DMS114 treated with DMSO at 0.1 percent for 48 hours (cell line): ENCODE data around the gene COLEC12.

Experiments
- DNase-seq: peaks from one replicate; lab custom pipeline; 2025; ENCODE audit not compliant: unreplicated experiment; lab: John Stamatoyannopoulos, UW

COLEC12 gene

DNA sequence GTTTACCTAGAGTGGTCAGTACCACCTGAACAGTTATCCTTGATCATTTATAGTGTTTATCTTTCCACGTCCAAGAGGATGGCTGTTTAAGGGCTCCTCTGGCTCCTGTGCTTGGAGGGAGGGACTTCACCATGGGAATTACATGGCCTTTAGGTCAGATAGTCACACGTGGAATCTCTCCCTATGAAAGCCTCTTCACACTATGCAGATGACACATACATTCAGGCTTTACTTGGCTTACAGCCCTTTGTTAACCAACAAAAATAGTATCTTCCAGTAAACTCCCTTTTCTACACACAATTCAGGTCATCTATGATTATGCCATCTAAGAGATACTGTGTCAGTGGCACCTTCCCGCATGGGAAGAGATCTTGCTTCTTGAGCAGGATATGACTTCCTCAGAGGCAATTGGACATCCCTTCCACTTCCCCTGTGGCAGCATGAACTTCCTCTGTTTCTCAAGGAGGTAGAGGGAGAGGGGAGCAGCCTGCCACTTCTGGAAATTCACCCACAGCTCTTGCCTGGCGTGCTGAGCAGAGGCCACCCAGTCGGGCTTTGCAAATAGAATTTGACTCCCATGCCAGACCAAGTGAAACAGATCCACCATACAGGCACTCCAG is 53.5 kb downstream of the COLEC12 start:
- DNase-seq = no peak

DNA sequence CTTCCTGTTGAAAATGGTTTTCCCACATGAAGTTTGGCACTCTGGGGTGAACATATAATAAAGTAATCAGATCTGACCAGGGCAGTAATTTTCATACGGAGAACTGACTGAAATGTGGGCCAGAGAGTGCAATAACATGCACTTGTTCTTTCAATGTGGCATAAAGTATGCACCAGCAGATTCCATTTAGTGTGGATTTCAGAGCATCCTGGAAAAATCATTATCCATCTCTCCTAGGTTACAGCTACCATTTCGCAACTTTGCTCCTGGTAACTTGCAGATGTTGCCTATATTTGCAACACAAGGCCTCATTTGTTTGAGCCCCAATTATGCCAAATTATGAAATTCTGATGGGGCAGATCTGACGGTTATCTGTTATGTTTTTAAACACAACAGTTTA is 55.4 kb downstream of the COLEC12 start:
- no peak for DNase-seq

DNA sequence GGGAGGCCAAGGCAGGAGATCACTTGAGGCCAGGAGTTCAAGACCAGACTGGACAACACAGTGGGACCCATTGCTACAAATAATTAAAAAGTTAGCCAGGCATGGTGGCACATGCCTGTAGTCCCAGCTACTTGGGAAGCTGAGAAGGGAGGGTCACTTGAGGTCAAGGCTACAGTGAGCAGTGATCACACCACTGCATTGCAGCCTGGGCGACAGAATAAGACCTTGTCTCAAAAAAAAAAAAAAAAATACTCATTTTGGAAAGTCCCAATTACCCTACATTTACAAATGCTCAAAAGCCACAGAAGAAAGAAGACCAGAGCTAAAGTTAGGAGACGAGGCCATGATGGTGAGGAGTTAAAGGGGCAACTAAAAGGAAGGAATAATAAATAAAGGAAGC is 61.9 kb downstream of the COLEC12 start:
- no peak for DNase-seq

DNA sequence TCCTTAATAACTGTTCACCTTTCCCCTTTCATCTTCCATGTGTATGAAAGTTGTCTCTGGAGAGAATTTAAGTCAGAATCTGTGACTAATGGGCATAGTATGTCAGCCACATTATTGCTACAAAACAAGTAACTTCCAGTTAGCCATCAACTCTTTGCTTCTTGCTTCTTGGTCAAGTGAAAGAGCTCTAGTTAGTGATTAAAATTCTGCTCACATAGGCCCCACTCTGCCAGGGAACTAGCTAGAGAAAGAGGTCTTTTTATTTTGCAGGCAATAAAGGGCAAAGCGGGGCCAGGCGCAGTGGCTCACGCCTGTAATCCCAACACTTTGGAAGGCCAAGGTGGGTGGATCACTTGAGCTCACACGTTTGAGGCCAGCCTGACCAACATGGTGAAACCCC is 64.6 kb downstream of the COLEC12 start:
- DNase-seq = no peak

DNA sequence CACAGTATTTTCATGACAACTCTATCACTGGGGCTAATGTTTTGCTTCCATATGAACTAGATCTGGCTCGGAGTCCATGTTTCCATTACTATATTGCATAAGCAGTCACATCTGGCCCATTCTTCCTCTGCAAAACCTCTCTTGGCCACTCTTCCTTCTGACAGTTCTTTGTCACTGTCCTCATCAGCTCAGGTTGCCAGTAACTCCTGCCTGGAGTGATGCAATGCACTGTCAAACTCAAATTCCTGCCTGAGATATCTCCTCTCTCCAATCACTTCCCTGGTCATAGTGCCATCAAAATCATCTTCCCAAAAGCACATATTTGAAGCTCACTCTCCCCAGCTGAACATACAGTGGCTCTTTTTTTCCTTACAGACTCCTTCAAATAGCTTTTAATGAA is 66.1 kb downstream of the COLEC12 start:
- no peak for DNase-seq

DNA sequence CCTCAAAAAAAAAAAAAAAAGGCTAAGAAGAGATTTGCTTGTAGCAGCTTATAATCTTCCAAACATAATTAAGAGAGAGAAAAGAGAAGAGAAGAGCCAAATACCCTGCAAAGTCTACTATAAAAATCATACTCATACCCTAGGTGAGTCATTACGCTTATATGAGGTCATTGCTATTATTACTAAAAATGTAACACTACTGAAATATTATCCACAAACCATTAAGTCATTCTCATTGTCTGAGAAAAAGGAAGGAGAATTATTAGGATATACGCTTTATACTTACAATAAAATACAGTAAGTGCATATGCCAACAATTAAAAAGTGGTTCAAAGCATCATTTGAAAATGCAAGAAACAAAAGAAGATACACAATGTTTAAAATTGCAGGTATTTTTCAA is 66.5 kb downstream of the COLEC12 start:
- no peak for DNase-seq

DNA sequence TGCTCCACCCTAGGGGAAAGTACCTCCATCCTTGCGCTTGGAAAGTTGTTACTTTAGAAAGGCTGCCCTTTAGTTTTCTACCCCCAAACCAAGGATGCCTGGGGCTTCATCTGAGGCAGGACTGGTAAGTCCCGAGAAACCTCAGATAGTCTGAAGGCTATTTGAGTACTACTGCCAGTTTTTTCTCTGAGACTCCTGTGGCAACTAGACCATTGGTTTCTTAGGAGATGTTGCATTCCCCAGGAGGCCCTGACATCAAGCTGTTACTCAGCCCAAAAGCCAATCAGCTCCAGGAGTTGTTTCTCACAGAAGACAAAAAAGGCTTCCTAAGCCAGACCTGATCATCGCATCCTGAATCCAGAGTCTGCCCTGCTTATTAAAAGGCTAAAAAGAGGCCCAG is 67.2 kb downstream of the COLEC12 start:
- DNase-seq = no peak

DNA sequence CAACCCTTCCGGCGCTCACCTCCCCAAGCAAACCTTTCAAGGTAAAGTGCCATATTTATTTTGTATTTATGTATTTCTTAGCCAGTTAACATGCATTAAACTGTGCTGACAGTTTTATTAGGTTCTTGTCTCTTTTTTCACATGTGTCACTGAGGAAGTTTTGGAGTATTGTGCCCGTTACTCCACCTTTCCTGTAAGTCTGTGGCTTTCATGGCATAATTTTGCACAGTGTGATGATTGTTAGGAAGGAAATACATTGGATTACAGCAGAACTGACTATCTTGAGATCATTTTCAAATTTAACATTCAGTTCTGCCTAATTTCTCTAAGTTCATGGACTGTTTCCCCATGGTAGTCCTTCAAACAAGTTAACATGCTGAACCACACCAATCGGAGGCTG is 67.7 kb downstream of the COLEC12 start:
- no peak for DNase-seq

DNA sequence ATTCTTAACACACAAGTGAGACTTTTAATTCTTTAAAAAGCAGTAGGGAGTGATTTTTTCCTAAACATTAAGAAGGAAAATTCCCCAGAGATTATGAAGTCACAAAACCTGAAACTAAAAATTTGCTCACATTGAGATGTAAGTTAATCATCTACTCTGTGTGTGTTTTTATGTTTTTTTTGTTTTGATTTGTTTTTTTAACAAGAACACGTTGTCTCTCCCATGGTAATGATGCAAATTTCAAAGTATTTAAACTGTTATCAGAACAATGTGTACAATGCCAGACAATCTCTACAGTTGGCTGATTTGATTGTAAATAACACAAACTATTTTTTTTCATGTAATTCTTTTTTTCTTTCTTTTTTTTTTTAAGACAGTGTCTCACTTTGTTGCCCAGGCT is 71.5 kb downstream of the COLEC12 start:
- DNase-seq = no peak

DNA sequence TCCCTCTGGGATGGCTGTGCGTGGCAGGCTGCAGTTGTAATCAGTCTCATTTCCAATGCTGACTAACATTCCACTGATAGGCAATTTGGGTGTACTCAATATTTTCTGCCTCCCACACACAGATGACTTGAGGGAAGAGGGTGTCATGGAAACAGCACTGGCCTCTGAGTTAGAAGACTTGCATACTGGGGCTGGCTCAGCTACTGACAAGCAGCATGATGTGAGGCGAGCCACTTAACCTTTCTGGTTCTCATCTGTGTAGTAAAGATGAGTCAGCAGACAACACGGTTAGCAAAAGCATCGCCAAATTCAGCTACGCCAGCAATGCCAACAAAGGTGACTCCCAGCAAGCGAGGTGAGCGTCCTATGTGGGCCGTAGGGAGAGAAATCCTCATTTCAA is 73.5 kb downstream of the COLEC12 start:
- DNase-seq = no peak

DNA sequence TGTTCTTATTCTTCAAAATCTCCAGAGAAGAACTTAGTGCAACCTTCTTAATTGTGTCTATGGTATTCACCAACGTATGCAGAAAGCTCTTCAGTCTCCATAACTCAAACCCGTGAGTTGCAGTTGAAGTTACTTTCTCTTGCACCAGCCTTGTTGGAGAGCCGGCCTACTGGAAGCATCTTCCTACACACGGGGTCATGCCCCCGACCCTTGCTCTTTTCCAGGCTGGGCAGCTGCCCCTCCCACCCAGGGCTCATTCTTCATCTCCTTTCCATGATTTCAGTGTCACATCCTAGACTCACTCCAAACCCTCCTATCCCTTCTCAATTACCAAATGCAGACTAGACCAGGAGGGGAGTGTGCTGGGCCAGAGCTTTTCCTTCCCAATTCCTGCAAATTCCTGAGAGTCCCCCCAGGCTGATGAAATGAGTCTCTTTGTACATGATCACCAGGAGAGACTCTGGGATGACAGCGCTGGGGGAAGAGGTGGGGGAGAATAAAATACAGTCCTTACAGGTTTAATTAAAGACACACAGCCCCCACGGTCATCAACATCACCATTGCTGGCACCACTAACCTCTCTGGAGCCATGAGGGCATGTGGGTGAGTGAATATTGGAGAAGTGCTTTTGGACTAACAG is 75.3 kb downstream of the COLEC12 start:
- no peak for DNase-seq

DNA sequence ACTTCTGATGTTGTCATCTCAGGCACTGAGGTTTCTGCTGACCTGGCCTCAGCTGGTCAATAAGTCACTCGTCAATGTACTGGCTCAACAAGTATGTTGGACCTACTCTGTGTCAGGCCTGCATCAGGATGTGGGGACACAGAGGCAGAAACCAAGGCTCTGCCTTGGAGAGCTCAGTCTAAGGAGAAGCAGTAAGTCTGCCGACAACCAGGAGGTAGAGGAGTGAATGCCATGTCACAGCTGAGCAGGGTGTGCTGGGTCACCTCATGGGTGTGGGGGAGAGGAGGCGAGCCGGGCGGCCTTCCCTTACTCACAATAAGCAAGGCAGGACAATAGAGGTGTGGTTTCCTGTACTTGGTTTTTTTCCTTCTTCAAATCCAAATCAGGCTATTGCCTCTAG is 75.8 kb downstream of the COLEC12 start:
- no peak for DNase-seq

DNA sequence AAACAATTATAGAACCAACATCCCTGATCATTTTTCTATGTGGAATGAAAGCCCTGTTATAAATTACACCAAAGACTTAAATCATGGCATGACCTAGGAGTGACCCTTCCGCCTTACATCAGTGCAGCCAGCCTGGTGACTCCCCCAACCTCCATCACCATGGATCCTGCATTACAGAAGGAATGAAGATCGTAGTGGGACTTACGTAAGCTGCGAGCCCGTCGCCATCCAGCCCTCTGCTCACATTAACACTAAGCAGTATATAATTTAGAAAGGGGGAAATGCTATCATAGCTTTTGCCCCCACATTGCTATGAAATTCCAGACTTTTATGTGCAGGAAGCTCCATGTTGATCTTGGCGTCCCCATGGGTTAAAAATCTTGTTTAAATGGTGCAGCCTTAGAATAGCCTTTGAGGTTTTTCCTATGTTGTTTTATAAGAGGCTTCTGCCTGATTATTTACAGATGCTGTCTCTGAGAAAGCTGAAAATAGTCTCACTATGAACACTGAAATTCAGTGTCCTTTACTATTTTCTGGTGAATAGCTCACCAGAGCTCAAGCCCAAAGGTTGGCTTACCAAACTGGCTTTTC is 76.3 kb downstream of the COLEC12 start:
- no peak for DNase-seq

DNA sequence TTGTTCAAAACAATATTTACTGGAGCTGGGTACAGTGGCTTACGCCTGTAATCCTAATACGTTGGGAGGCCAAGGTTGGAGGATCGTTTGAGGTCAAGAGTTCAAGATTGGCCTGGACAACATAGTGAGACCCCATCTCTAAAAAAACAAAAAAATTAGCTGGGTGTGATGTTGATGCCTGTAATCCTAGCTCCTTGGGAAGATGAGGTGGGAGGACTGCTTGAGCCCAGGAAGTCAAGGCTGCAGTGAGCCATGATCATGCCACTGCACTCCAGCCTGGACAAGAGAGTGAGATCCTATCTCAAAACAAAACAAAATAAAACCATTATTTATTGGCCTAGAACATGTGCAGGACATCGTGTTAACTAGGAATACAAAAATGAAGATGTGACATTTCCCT is 77.5 kb downstream of the COLEC12 start:
- DNase-seq = no peak

DNA sequence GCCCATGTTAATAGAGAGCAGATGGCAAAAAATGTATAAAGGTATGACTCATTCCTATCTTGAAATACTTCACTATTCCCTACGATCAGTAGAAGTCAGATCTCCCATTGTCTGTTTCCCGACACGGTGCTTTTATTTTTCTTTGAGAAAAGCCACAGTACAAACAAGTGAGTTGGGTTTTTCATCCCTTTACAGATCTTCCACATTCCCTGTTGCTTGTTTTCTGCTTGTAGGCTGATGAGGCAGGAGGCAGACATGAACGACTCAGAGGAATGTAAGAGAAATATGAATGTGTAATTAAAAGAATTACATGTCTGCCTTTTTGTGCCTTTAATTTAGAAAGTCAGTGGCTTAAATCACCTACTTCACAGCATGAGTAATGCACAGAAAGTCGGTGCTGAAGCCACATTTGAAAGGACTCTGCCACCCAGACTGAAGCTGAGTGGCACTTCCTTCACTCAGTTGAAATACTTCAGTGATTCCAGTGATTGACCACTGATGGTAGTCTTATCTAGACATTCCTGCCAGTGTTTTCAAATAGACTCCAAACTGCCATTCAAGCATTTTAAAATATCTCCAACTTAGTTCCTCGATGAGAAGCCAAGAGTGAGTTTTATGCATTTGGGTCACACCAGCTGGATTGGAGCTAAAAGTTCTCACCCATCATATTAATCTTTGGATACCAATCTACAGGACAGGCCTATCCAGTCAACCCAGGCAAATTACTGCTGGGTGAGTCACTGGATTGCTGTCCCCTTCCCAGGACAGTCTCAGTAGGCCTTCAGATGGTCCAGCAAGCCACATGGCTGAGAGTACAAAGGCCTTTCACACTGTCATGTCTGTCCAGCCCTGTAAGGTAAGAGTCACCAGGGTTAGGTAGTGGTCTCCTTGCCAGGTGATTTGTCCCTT is 79.0 kb downstream of the COLEC12 start:
- DNase-seq = no peak

DNA sequence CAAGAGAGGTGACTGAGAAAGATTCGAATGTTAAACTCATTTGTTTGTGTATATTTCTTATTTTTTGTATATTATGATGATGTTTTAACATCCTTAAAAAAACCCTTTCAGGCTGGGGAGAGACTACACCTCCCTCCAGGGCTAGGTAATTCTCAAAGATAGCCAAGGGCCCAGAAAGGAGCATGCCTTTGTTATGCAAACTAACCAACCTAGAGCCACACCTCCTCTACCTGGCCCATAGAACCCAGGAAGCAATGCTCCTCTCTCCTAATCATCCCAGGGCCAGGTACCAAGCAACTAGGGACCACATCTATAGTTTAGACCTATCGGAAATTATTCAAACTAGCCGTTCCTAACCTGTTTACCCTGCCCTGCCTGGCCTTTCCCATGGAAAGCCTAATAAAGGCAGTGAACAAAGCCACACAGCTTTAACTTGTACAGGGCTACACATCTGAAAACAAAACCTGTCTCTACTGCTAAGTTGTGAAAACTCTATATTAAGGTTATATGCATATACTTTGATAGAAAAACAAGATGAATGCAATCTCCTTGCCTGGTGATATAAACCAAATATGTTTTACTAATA is 79.7 kb downstream of the COLEC12 start:
- DNase-seq = no peak

DNA sequence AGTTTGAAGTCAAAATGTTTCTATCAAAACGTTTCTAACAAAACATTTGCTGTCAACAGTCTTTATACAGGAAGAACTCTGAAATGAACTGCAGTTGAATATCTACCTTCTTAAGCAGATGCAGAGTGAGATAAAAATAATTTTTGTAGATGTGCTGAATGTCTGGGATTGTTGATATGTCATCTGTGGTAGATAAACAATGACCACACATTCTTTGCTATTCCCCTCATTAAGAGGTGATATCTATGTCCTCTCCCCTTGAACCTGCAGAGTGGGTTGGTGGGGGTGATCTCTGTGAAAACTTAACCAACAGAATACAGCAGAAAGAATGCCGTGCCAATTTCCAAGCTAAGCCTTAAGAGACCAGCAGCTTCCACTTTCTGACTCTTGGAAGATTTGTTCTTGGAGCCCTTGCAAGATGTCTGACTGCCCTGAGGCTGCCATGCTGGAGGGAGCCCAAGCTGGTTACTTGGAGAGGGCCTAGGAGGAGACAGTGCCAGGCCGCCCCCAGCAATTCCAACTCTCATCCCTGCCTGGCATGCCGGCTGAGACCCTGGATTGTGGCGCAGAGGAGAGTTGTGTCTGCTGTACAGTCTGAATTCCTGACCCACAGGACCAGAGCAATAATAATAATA is 80.8 kb downstream of the COLEC12 start:
- no peak for DNase-seq

DNA sequence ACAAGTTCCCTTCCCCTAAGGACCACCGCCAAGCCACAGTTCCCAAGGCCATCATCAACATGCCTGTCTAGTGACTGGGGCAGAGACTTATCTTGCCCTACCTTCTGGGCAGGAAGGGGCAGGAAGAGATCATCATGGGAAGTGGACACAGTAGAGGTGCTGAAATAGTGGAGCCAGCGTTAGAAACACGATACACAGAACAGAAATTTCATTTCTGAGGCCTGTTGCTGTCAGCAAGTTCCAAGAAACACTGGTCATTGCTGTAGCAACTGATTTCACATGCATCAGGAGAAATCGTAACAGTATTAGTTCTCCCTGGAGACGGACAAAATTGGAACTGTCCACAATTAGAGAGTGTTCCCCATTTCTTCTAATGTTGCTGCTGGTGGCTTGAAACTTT is 83.0 kb downstream of the COLEC12 start:
- DNase-seq = no peak

DNA sequence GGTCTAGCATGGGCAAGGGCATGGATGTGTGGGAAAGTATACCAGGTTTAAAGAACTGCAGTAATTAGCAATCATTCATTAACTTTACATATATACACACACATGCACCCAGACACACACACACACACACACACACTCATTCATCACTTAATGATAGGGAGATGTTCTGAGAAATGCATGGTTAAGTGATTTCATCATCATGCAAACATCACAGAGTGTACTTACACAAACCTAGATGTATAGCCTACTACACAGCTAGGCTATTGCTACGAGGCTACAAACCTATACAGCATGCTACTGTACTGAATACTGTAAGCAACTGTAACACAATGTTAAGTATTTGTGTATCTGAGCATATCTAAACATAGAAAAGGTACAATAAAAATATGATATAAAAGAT is 83.6 kb downstream of the COLEC12 start:
- DNase-seq = no peak

DNA sequence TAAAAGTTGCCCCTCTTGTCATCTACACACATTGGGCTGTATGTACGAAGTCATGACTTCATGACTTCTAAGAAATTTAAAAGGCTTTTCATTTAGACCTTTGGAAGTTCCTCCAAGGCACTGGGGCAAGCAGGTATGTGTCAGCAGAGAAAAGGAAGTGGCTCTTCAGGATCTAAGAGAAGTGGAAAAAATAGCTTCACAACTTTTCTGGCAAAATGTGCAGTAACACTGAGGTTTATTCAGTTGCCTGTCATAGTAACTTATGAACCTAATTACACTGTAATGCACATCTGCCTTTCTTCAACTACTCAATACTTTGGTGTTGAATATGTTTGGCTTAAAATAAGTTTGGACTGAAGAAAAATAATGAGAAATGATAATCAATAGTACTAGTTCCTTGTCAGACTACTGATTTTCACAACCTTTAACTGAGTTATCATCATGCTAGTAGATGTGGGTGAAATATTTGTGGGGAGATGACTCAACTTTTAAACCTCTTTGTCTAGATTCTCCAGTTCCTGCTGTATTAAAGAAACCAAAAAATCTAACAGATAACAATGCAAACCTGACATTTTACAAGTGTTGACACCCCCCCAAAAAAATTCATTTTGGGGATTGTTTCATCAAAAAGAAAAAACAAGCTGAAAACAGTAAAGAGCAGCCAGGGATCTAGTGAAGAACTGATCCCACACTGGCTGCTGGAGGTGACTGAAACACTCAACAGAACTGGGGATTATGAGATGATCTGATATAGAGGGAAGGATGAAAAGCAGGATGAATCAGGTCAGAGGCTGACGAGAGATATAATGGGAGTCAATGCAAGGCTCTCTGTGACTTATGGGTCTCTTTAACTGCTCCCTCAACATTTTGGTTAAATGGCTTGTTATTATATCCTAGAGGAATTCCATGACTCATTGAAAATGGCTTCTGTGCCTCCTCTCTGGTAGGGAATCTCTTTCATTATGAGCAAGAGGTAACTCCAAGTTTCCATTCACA is 84.6 kb downstream of the COLEC12 start:
- DNase-seq = no peak
